Ovary (tissue), 9 donors: ENCODE data around the gene BBIP1. TPM values are rescaled to one million over a fixed set of nuclear protein-coding genes. Genes with fewer than 3 reads are reported as not detected.

Experiments
- DNase-seq, 5 donors: peaks; one replicate each; pipeline ENCODE4 v3.0.0-alpha.2; 2019 to 2020
- H3K27ac ChIP-seq, 2 donors: fragments of 200-600 bp; one replicate each; pipeline versions ENCODE4 v1.5.1 to v1.8.0; 2019 to 2022
- H3K27me3 ChIP-seq: fragments of 200-600 bp; one replicate; pipeline ENCODE4 v1.8.0; 2022
- H3K36me3 ChIP-seq: fragments of 200-600 bp; sonication (generic); one replicate; pipeline ENCODE4 v1.5.1; 2019
- H3K4me1 ChIP-seq: one replicate; pipeline ENCODE4 v1.8.1; 2013; ENCODE audit warnings: mild to moderate bottlenecking, moderate library complexity; ENCODE audit not compliant: insufficient read depth
- H3K4me3 ChIP-seq: fragments of 200-600 bp; sonication (generic); one replicate; pipeline ENCODE4 v1.5.1; 2017
- H3K9me3 ChIP-seq, 2 donors: fragments of 200-600 bp in 1 of 2; sonication (generic) in 1 of 2; one replicate each; pipeline versions ENCODE4 v1.5.1 to v1.8.1; 2013 to 2019; ENCODE audit warnings: mild to moderate bottlenecking in 1 of 2, moderate library complexity in 1 of 2
- CTCF ChIP-seq, 3 donors: fragments of 450-650 bp in 2 of 3; fragments of 200-600 bp in 1 of 3; IDR thresholded peaks; one replicate each; pipeline versions ENCODE4 v1.5.1 to v1.8.0; 2016 to 2022; ENCODE audit warnings: antibody characterized with exemption in 3 of 3, mild to moderate bottlenecking in 1 of 3
- EP300 ChIP-seq: sonication (generic); formaldehyde crosslinking; IDR thresholded peaks from one replicate; pipeline ENCODE4 v1.6.1; 2017; ENCODE audit warnings: antibody characterized with exemption
- POLR2A ChIP-seq: fragments of 450-650 bp; IDR thresholded peaks from one replicate; pipeline ENCODE4 v1.6.1; 2017; ENCODE audit warnings: antibody characterized with exemption, mild to moderate bottlenecking, moderate library complexity
- WGBS, 3 donors: extraction: QIAGEN DNeasy Blood & Tissue Kit in 1 of 3; methylation state at CpG; one replicate each; pipeline versions ENCODE4 v1.1.5 to v1.1.7; 2013 to 2017; 5-methylcytosine and 5-hydroxymethylcytosine counted together
- intact Hi-C, 4 donors: fragments of 100-400 bp; cut with DNase I; formaldehyde crosslinking; loops; one replicate each; pipeline versions ENCODE4 v1.11.0 to v1.15.1; 2022 to 2023
- polyA plus RNA-seq, 2 donors: library from polyadenylated mRNA; stranded (reverse); fragments of 200-250 nt in 1 of 2; fragments of 350-450 nt in 1 of 2; fragmentation: Illumina TruSeq in 1 of 2; extraction: RNeasy Lipid Tissue Mini Kit (QIAGEN cat#74804) in 1 of 2; gene quantifications; one replicate each; pipeline ENCODE4 v1.2.3, GENCODE V29; 2013 to 2014
- total RNA-seq, 7 donors: library from RNA; depleted of rRNA in 2 of 7; stranded (reverse); fragments of >200 nt in 2 of 7; fragmentation: NEBNext Ultra II Directional in 3 of 7; extraction: Animal tissue kit (Norgen Biotek cat#: 25700) in 3 of 7; gene quantifications; one replicate each; pipeline versions ENCODE4 v1.1.0 to v1.2.4, GENCODE V29; 2016 to 2023
- donor health status: DM: no; HTN: no; CAD: no; lungs with moderate emphysema.
- donor health status: DM: no; HTN: no; CAD: no.
- donor health status: Bipolar disorder and iron deficiency.
- donor health status: DM: yes; HTN: yes; CAD: no.
- donor health status: DM: no; HTN: no; CAD: no.
- donor health status: DM: yes; HTN: yes; CAD: no.

BBIP1 gene
- total and polyA plus RNA-seq, 9 donors: 22.0 to 40.5 (median 30.5) TPM

GRCh38 chr10:110865186-110865808 lies 53.7 kb downstream of the BBIP1 start:
- H3K36me3 ChIP-seq: no peaks in the 10 kb centered on the region
- H3K4me3 ChIP-seq: no peak overlapping the region
- H3K9me3 ChIP-seq: no peaks in the 10 kb centered on the region
- peaks cover 5% of the 10 kb centered on the region for H3K4me1 ChIP-seq
- WGBS, 3 donors: 36 to 49% (median 37%) methylated on average over 6 of the region's 6 CpGs
- no peak overlapping the region for H3K27ac ChIP-seq
- DNase-seq: no peak
- intact Hi-C loops: no loop called here
- H3K27me3 ChIP-seq: no peaks in the 10 kb centered on the region
- no peak for TF ChIP-seq POLR2A
- no peak for TF ChIP-seq EP300
- TF ChIP-seq CTCF (IDR thresholded peaks at IDR 0.05): no peak

- intact Hi-C loops: no loop called here
- no peaks in the 10 kb centered on the region for H3K27me3 ChIP-seq
- DNase-seq: no peak
- peaks cover 3% of the 10 kb centered on the region for H3K4me1 ChIP-seq
- no peak overlapping the region for H3K27ac ChIP-seq
- no peaks in the 10 kb centered on the region for H3K36me3 ChIP-seq
- 66 to 74% (median 73%) methylated on average over 6 of the region's 6 CpGs for WGBS, 3 donors
- no peaks in the 10 kb centered on the region for H3K9me3 ChIP-seq
- no peak overlapping the region for H3K4me3 ChIP-seq
- TF ChIP-seq EP300 (no peak), CTCF (IDR thresholded peaks at IDR 0.05) (no peak), POLR2A (no peak)
Observed at GRCh38 chr10:110864662-110865140, 54.3 kb downstream of the BBIP1 start.

DNA sequence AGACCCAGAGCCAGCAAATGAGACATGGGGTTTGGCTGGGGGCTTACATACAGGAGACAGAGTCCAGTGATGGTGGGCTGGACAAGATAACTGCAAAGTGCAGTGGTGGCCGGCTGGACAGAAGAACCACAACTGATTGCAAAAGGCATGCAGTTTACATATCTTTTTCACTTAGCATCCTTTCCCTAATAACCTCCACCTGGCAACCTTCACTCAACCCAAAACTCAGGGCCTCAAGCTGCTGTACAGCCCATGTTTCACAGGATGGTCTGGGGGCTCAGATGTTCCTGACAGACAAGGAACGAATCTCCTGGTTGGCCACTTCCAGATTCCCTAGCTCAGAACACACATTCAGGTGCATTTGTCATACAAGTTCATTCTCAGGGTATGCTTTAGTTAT lies 55.0 kb downstream of the BBIP1 start:
- no peak for DNase-seq

GRCh38 chr10:110863361-110863760 lies 55.6 kb downstream of the BBIP1 start:
- TF ChIP-seq POLR2A (no peak), EP300 (no peak), CTCF (IDR thresholded peaks at IDR 0.05) (no peak)
- Histone ChIP-seq H3K27ac (no peak overlapping the region), H3K9me3 (no peaks in the 10 kb centered on the region), H3K4me3 (no peak overlapping the region), H3K27me3 (no peaks in the 10 kb centered on the region), H3K36me3 (no peaks in the 10 kb centered on the region), H3K4me1 (peaks cover 6% of the 10 kb centered on the region)
- intact Hi-C loops: no loop called here
- DNase-seq: no peak

More for the DNA sequence above, 55.0 kb downstream of the BBIP1 start:
- TF ChIP-seq EP300 (no peak), POLR2A (no peak), CTCF (IDR thresholded peaks at IDR 0.05) (no peak)
- WGBS, 3 donors: 88 to 90% (median 89%) methylated on average over 2 of the region's 2 CpGs
- H3K9me3 ChIP-seq: no peaks in the 10 kb centered on the region
- H3K27ac ChIP-seq: no peak overlapping the region
- H3K27me3 ChIP-seq: no peaks in the 10 kb centered on the region
- intact Hi-C loops: no loop called here
- H3K4me1 ChIP-seq: peaks cover 3% of the 10 kb centered on the region
- H3K36me3 ChIP-seq: no peaks in the 10 kb centered on the region
- no peak overlapping the region for H3K4me3 ChIP-seq
